Measurements from ENCODE around the gene APP. TPM values are rescaled to one million over a fixed set of nuclear protein-coding genes. Genes with fewer than 3 reads are reported as not detected.

Gene APP
- total RNA-seq, result 331 and 335 TPM in 2 replicates

GRCh38 chr21:26170471-26171257, at the start of gene APP:
APP (minus strand) TSS chr21:26170770; CDS start chr21:26170620, 150 bp downstream.

Measured in cardiac atrium fibroblast (primary cell).